Osteocyte (in vitro differentiated cells): Measurements from ENCODE around the gene FN3K. TPM values are rescaled to one million over a fixed set of nuclear protein-coding genes. Genes with fewer than 3 reads are reported as not detected.

Experiments
- DNase-seq: peaks from one replicate; pipeline ENCODE4 v3.0.0; 2021; ENCODE audit warnings: mixed read lengths; ENCODE audit not compliant: unreplicated experiment; ENCODE audit errors: extremely low spot score
- H3K27ac Mint-ChIP-seq: one replicate; pipeline ENCODE4 v1.8.0; 2021; ENCODE audit warnings: mild to moderate bottlenecking, mixed read lengths; ENCODE audit not compliant: unreplicated experiment
- H3K27me3 Mint-ChIP-seq: one replicate; pipeline ENCODE4 v1.8.0; 2021; ENCODE audit warnings: mixed read lengths; ENCODE audit not compliant: unreplicated experiment
- H3K36me3 Mint-ChIP-seq: one replicate; pipeline ENCODE4 v1.8.0; 2021; ENCODE audit warnings: mixed read lengths; ENCODE audit not compliant: unreplicated experiment
- H3K4me1 Mint-ChIP-seq: one replicate; pipeline ENCODE4 v1.8.0; 2021; ENCODE audit warnings: mixed read lengths; ENCODE audit not compliant: unreplicated experiment
- H3K4me3 Mint-ChIP-seq: one replicate; pipeline ENCODE4 v1.8.0; 2021; ENCODE audit warnings: mild to moderate bottlenecking, moderate library complexity, mixed read lengths; ENCODE audit not compliant: unreplicated experiment
- H3K9me3 Mint-ChIP-seq: one replicate; pipeline ENCODE4 v1.8.0; 2021; ENCODE audit warnings: mixed read lengths; ENCODE audit not compliant: unreplicated experiment
- total RNA-seq: library from RNA; stranded (reverse); gene quantifications from 2 replicates; pipeline ENCODE4 v1.2.1, GENCODE V29; 2021
- TF ChIP-seq, protein P1 (sequence below): fragments of 200-600 bp; sonication (generic); IDR thresholded peaks from 2 replicates; pipeline ENCODE4 v1.5.0; 2021; ENCODE audit warnings: antibody characterized with exemption, mild to moderate bottlenecking, moderate library complexity

The FN3K gene
- total RNA-seq, 1 donor from 2014 or later: 25.2 TPM

DNA sequence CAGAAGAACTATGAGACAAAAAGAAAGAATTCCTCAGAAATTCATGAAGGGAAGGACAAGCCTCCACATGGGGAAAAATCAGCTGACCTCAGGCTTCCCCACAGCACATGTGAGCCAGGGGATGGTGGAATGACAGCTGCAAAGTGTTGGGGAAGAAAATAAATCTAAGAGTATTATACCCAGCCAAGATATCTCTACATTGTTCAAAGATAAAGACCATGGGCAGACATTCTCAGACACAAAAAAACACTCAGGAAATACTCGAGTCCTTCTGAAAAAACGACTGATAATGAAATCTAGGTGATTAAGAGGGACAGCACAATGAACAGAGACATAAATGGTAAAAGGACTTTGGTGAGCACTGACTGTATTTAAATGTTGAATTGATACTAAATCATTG lies 40.8 kb upstream of the FN3K start:
- no peak for DNase-seq
- Mint-ChIP-seq H3K4me3 (no peak overlapping the region), H3K27me3 (no peaks in the 10 kb centered on the region), H3K9me3 (peaks cover 6% of the 10 kb centered on the region), H3K4me1 (peaks cover 7% of the 10 kb centered on the region), H3K27ac (no peak overlapping the region), H3K36me3 (peaks cover 12% of the 10 kb centered on the region)
- TF ChIP-seq, protein P1, sequence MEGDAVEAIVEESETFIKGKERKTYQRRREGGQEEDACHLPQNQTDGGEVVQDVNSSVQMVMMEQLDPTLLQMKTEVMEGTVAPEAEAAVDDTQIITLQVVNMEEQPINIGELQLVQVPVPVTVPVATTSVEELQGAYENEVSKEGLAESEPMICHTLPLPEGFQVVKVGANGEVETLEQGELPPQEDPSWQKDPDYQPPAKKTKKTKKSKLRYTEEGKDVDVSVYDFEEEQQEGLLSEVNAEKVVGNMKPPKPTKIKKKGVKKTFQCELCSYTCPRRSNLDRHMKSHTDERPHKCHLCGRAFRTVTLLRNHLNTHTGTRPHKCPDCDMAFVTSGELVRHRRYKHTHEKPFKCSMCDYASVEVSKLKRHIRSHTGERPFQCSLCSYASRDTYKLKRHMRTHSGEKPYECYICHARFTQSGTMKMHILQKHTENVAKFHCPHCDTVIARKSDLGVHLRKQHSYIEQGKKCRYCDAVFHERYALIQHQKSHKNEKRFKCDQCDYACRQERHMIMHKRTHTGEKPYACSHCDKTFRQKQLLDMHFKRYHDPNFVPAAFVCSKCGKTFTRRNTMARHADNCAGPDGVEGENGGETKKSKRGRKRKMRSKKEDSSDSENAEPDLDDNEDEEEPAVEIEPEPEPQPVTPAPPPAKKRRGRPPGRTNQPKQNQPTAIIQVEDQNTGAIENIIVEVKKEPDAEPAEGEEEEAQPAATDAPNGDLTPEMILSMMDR: no peak

DNA sequence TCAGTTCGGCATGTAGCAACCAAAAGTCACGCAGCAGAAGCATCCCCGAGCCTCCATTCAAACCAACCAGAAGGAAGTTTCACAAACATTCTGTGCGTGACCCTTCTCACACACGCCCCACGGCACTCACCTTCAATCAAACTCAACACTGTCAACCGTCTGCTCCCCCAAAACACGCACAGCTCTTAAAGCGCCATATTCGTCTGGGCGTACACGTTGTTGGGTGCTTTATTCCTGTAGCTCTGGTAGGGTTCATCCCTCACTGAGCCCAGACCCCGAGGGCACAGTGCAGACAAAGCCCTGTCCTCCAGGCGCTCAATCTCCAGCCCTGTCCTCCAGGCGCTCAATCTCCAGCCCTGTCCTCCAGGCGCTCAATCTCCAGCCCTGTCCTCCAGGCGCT lies 39.2 kb upstream of the FN3K start:
- Mint-ChIP-seq H3K4me1 (peaks cover 8% of the 10 kb centered on the region), H3K27ac (no peak overlapping the region), H3K27me3 (no peaks in the 10 kb centered on the region), H3K4me3 (no peak overlapping the region), H3K36me3 (peaks cover 12% of the 10 kb centered on the region), H3K9me3 (peaks cover 6% of the 10 kb centered on the region)
- no peak for DNase-seq
- TF ChIP-seq, protein P1: no peak

DNA sequence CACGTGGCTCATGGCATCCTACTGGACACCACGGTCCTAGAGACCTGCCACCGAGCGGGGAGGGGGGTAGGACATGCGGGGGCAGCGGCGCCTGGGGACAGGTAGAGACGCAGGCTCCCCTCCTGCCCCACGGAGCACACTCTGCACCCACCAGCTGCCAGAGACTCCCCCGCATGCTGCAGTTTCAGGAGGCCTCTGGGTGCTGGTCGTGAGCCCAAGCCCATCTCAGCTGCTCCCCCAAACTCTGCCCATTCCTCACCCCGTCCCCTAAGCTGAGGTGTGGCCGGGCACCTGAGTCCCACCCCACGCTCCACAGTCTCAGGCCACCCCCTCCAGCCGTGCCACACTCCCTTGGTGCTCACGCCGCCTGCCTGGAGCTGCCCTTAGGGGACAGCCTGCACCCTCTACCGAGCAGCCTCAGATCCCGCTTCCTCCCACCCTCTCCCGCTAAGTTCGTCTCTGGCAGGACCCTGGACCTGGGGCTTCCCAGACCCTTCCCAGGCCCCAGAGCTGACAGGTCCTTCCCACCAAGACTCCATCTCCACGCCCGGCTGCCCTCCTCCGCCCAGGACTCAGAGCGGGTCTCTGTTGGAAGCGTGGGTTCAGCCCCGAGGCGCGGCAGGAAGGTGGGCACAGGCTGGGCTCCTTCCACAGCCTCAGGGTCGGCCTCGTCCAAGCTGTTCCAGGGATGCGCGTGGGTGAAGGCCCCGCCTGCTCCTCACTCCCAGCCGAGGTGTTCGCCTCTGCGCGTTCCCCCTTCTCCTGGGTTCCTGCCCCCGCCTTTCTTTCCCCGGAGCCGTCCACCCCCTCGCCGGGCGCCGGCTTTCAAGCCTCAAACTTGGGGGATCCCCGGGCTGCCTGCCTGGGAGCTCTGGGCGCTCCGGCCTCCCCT lies 38.3 kb upstream of the FN3K start:
- TF ChIP-seq, protein P1: no peak
- peaks cover 6% of the 10 kb centered on the region for H3K9me3 Mint-ChIP-seq
- no peaks in the 10 kb centered on the region for H3K27me3 Mint-ChIP-seq
- peak overlapping the region; percentile 63 for H3K4me3 Mint-ChIP-seq
- H3K27ac Mint-ChIP-seq: no peak overlapping the region
- DNase-seq: no peak
- peaks cover 12% of the 10 kb centered on the region for H3K36me3 Mint-ChIP-seq
- peaks cover 10% of the 10 kb centered on the region for H3K4me1 Mint-ChIP-seq

DNA sequence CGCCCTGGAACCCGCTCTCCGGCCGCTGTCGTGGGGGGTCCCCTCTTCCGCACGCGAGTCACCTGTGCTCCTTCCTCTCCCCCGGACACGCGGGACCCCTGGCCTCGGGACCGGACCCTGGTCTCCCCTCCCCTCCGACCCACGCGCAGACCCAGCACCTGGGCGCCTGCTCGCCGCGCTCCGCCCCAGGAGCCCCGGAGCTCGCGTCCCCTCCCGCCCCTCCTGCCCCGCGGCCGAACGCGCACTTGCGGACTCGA lies 37.7 kb upstream of the FN3K start:
- H3K4me3 Mint-ChIP-seq: peak overlapping the region; percentile 63
- H3K9me3 Mint-ChIP-seq: peaks cover 6% of the 10 kb centered on the region
- H3K27me3 Mint-ChIP-seq: no peaks in the 10 kb centered on the region
- no peak for DNase-seq
- H3K4me1 Mint-ChIP-seq: peaks cover 13% of the 10 kb centered on the region
- H3K27ac Mint-ChIP-seq: no peak overlapping the region
- peaks cover 12% of the 10 kb centered on the region for H3K36me3 Mint-ChIP-seq
- TF ChIP-seq, protein P1: no peak

DNA sequence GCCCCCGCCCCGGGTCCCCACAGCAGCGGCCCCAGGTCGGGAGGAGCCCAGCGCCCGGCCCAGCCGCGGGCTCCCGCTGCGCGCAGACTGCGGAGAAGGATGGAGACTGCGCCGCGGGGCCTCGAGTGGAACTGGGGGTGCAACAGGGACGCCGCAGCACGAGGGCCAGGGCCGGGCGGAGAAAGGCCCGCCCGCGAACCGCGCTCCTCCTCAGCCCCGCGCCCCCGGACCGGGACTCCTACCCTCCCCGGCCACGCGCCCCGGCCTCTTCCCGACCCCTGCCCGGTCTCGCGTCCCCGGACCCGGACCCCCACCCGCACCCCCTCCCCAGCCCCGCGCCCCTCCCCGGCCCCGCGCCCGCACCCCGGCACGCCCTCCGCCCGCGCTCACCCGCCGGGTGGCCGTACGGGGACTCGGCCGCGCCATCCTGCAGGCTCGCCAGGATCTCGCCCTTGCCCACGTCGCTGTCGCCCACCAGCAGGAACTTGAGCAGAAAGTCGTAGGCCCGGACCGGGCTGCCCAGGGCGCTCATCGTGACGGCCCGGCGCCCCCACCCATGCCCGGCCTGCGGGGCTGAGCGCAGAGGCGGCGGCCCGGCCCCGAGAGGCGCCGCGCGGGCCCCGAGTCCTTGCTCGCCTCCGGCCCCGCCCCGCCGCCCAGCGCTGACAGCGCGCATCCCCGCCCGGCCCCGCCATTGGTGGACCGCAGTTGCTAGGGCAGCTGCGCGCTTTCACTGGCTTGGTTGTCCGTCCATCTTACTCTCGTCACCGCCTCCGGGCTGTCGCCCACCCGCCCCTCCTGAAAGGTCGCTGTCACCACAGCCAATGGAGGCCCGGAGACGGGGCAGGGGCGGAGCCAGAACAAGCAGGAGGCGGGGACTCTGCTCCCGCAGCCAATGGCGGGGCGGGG lies 37.1 kb upstream of the FN3K start, which contains the start of gene RAB40B:
Gene RAB40B (minus strand): TSS at position 634 of the 909 bp plus-strand sequence. CDS start 102 bp downstream, at position 532.
- peak within 1 kb of the TSS; percentile 79 for H3K4me3 Mint-ChIP-seq
- peaks cover 10% of the 10 kb centered on the region for H3K36me3 Mint-ChIP-seq
- peaks cover 6% of the 10 kb centered on the region for H3K9me3 Mint-ChIP-seq
- no peak within 1 kb of the TSS for H3K27ac Mint-ChIP-seq
- peak; percentile 100 for DNase-seq
- TF ChIP-seq, protein P1: no peak
- H3K27me3 Mint-ChIP-seq: no peaks in the 10 kb centered on the region
- peaks cover 13% of the 10 kb centered on the region for H3K4me1 Mint-ChIP-seq
